IMR-90 (cell line): ENCODE results near the gene TPRKB. TPM values are rescaled to one million over a fixed set of nuclear protein-coding genes. Genes with fewer than 3 reads are reported as not detected.
A peak's percentile ranks its signal among the peaks of the same experiment; 100 is the strongest.

Source experiments
- ATAC-seq: fragments of 200-7000 bp; cut with Tn5 transposase; 2 replicates; pipeline ENCODE4 v1.9.1; 2020; ENCODE audit warnings: low read depth, mild to moderate bottlenecking, moderate library complexity
- BruUV-seq: library from RNA; stranded (reverse); fragments of 400-500 nt; replicated peaks from 2 replicates; lab custom pipeline; 2021; lab: Mats Ljungman, UMichigan
- CTCF ChIA-PET: fragments of 300-600 bp; formaldehyde crosslinking; extraction: SDS; loops from one replicate; lab custom pipeline; 2021; ENCODE audit warnings: antibody characterized with exemption; lab: Yijun Ruan, JAX
- POLR2A ChIA-PET: fragments of 300-600 bp; sonication (Branson Sonifier 250); formaldehyde crosslinking; loops from one replicate; lab custom pipeline; 2022; ENCODE audit warnings: antibody characterized with exemption; ENCODE audit not compliant: unreplicated experiment; lab: Charles Lee
- DNase-seq: peaks from one replicate; pipeline ENCODE4 v3.0.0; 2013
- H2AFZ ChIP-seq: replicated peaks from 2 replicates; pipeline ENCODE3; 2013; ENCODE audit warnings: low read length, mild to moderate bottlenecking; ENCODE audit not compliant: poor library complexity
- H2AK5ac ChIP-seq: 2 replicates; pipeline ENCODE4 v1.6.1; 2013; ENCODE audit warnings: low read depth, low read length, inconsistent platforms
- H2AK9ac ChIP-seq: replicated peaks from 2 replicates; pipeline ENCODE3; 2013; ENCODE audit warnings: mild to moderate bottlenecking, low read depth, low read length, moderate library complexity; ENCODE audit not compliant: poor library complexity
- H2BK120ac ChIP-seq: 2 replicates; pipeline ENCODE4 v1.6.1; 2013; ENCODE audit warnings: low read depth, low read length, inconsistent platforms
- H2BK15ac ChIP-seq: 3 replicates; pipeline ENCODE4 v1.6.1; 2013; ENCODE audit warnings: low read depth, low read length, inconsistent platforms
- H2BK20ac ChIP-seq: 2 replicates; pipeline ENCODE4 v1.6.1; 2013; ENCODE audit warnings: low read depth, mild to moderate bottlenecking, inconsistent platforms, low read length, moderate library complexity
- H2BK5ac ChIP-seq: 2 replicates; pipeline ENCODE4 v1.6.1; 2013; ENCODE audit warnings: mild to moderate bottlenecking, low read depth, low read length, inconsistent platforms; ENCODE audit not compliant: poor library complexity, severe bottlenecking
- H3K14ac ChIP-seq: replicated peaks from 2 replicates; pipeline ENCODE4 v1.6.1; 2013; ENCODE audit warnings: low read depth, low read length, inconsistent platforms
- H3K18ac ChIP-seq: 2 replicates; pipeline ENCODE4 v1.6.1; 2013; ENCODE audit warnings: low read depth, low read length, control low read depth
- H3K23ac ChIP-seq: 2 replicates; pipeline ENCODE4 v1.6.1; 2013; ENCODE audit warnings: low read depth, low read length, inconsistent platforms
- H3K27ac ChIP-seq: 2 replicates; pipeline ENCODE4 v1.5.1; 2013; ENCODE audit warnings: mild to moderate bottlenecking, control low read depth, low read length; ENCODE audit not compliant: insufficient read depth
- H3K27me3 ChIP-seq: 2 replicates; pipeline ENCODE4 v1.6.1; 2013; ENCODE audit warnings: low read length; ENCODE audit not compliant: control insufficient read depth, insufficient read depth
- H3K36me3 ChIP-seq: 2 replicates; pipeline ENCODE4 v1.6.1; 2013; ENCODE audit warnings: low read length, mixed read lengths; ENCODE audit not compliant: control insufficient read depth, insufficient read depth
- H3K4ac ChIP-seq: 2 replicates; pipeline ENCODE4 v1.6.1; 2013; ENCODE audit warnings: low read depth, low read length, inconsistent platforms
- H3K4me1 ChIP-seq: 2 replicates; pipeline ENCODE4 v1.6.1; 2013; ENCODE audit warnings: low read length, mixed read lengths; ENCODE audit not compliant: control insufficient read depth, insufficient read depth
- H3K4me2 ChIP-seq: 2 replicates; pipeline ENCODE4 v1.6.1; 2013; ENCODE audit warnings: low read depth, mild to moderate bottlenecking, control low read depth, low read length, moderate library complexity
- H3K4me3 ChIP-seq: 2 replicates; pipeline ENCODE4 v1.5.1; 2013; ENCODE audit warnings: low read depth, mild to moderate bottlenecking, control low read depth, low read length, moderate library complexity; ENCODE audit not compliant: insufficient read depth
- H3K56ac ChIP-seq: 2 replicates; pipeline ENCODE4 v1.6.1; 2013; ENCODE audit warnings: low read length, inconsistent platforms; ENCODE audit not compliant: insufficient read depth; ENCODE audit errors: extremely low read depth
- H3K79me1 ChIP-seq, 2 experiments: 2 replicates each; pipeline ENCODE4 v1.6.1; 2013; ENCODE audit warnings: low read length in 2 of 2, inconsistent platforms in 1 of 2, low read depth in 1 of 2
- H3K9ac ChIP-seq: 2 replicates; pipeline ENCODE4 v1.6.1; 2013; ENCODE audit warnings: low read depth, low read length, control low read depth
- H3K9me1 ChIP-seq: 2 replicates; pipeline ENCODE4 v1.6.1; 2013; ENCODE audit warnings: low read length, inconsistent platforms; ENCODE audit not compliant: insufficient read depth
- H3K9me3 ChIP-seq: 2 replicates; pipeline ENCODE4 v1.6.1; 2013; ENCODE audit warnings: low read length; ENCODE audit not compliant: control insufficient read depth, insufficient read depth
- H4K20me1 ChIP-seq: 2 replicates; pipeline ENCODE4 v1.6.1; 2013; ENCODE audit warnings: low read length, inconsistent platforms; ENCODE audit not compliant: insufficient read depth
- H4K5ac ChIP-seq: 2 replicates; pipeline ENCODE4 v1.6.1; 2013; ENCODE audit warnings: mild to moderate bottlenecking, low read depth, low read length, control low read depth
- H4K8ac ChIP-seq, 2 experiments: 2 replicates each; pipeline ENCODE4 v1.6.1; 2013; ENCODE audit warnings: low read depth in 2 of 2, low read length in 2 of 2, control low read depth in 1 of 2, inconsistent platforms in 1 of 2
- H4K91ac ChIP-seq: 2 replicates; pipeline ENCODE4 v1.6.1; 2013; ENCODE audit warnings: low read depth, low read length, inconsistent platforms; ENCODE audit not compliant: insufficient read depth
- BHLHE40 ChIP-seq: fragments of 150-350 bp; IDR thresholded peaks from 2 replicates; pipeline ENCODE4 v1.6.1; 2016; ENCODE audit warnings: mild to moderate bottlenecking, low read depth, low read length
- CHD1 ChIP-seq: IDR thresholded peaks from 2 replicates; pipeline ENCODE4 v1.6.1; 2012; ENCODE audit warnings: low read depth, low read length, improper control_type of control experiment
- MAFK ChIP-seq: IDR thresholded peaks from 2 replicates; pipeline ENCODE4 v1.6.1; 2012; ENCODE audit warnings: low read depth, low read length, improper control_type of control experiment
- MAZ ChIP-seq: IDR thresholded peaks from 2 replicates; pipeline ENCODE4 v1.6.1; 2012; ENCODE audit warnings: low read depth, mild to moderate bottlenecking, low read length, improper control_type of control experiment, moderate library complexity, borderline replicate concordance
- MXI1 ChIP-seq: IDR thresholded peaks from 2 replicates; pipeline ENCODE4 v1.6.1; 2012; ENCODE audit warnings: low read depth, mild to moderate bottlenecking, low read length, moderate library complexity, borderline replicate concordance
- POLR2A ChIP-seq: IDR thresholded peaks from 2 replicates; pipeline ENCODE4 v1.6.1; 2012; ENCODE audit warnings: mild to moderate bottlenecking, low read depth, low read length
- RAD21 ChIP-seq: IDR thresholded peaks from 2 replicates; pipeline ENCODE4 v1.6.1; 2012; ENCODE audit warnings: low read length, improper control_type of control experiment
- RCOR1 ChIP-seq: IDR thresholded peaks from 2 replicates; pipeline ENCODE4 v1.6.1; 2012; ENCODE audit warnings: mild to moderate bottlenecking, low read length, improper control_type of control experiment; ENCODE audit not compliant: insufficient replicate concordance
- WGBS, 2 experiments: methylation state at CpG; one replicate each; pipeline versions ENCODE4 v1.1.5 to v1.1.7; 2013; ENCODE audit warnings: missing lambda C conversion rate in 2 of 2; ENCODE audit not compliant: insufficient read length in 1 of 2; ENCODE audit errors: extremely low coverage in 2 of 2; 5-methylcytosine and 5-hydroxymethylcytosine counted together
- dilution Hi-C: fragments of 300-500 bp; cut with HindIII; formaldehyde crosslinking; loops from one replicate; pipeline ENCODE4 v1.14.3; 2018; ENCODE audit warnings: low sequenced_read_pairs; ENCODE audit not compliant: unreplicated experiment
- in situ Hi-C: fragments of 300-500 bp; cut with MboI; formaldehyde crosslinking; loops from 3 replicates; pipeline ENCODE4 v1.14.3; 2019; ENCODE audit warnings: low sequenced_read_pairs, inconsistent platforms, mixed read lengths
- intact Hi-C: fragments of 100-400 bp; cut with micrococcal nuclease; formaldehyde crosslinking; loops from 2 replicates; pipeline ENCODE4 v1.10.0; 2022
- polyA plus RNA-seq, 3 experiments: library from polyadenylated mRNA; depleted of rRNA; stranded (reverse); fragments of >200 nt; gene quantifications; 2 replicates each; pipeline ENCODE4 v1.2.3, GENCODE V29; 2012; ENCODE audit warnings: low replicate concordance in 1 of 3
- total RNA-seq: library from RNA; depleted of rRNA; stranded (reverse); fragments of >200 nt; gene quantifications from 2 replicates; pipeline ENCODE4 v1.2.3, GENCODE V29; 2012
- TF ChIP-seq, protein P1 (sequence below): conservative IDR thresholded peaks from 2 replicates; pipeline ENCODE4 v1.5.1; 2012; ENCODE audit warnings: mild to moderate bottlenecking, low read depth, low read length, improper control_type of control experiment

The TPRKB gene
- total and polyA plus RNA-seq, 2 of the 4 experiments (the other 2 are of a cell fraction), result 35.3 to 37.6 TPM

DNA sequence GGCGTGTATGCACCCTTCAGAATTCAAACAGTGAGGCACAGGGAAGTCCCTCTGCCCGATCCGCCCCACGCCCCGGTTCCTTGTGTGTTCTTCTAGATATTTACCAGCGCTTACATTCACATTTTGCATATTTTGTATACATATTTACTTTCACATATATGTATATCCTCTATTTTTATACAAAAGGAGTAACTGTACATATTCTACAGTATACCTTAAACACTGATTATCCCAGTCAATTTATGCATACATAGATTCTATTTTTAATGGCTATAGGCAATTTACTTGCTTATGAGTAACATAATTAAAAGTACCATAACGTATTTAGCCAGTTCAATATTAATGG, 43.1 kb upstream of the TPRKB start:
- CTCF ChIA-PET, result no interaction called here

More for the DNA sequence above, 43.1 kb upstream of the TPRKB start:
- ATAC-seq, result no peak
- Histone ChIP-seq H4K8ac (peak overlapping the region in 1 of 2 experiments; percentile 56; a peak in 1 of 4 replicates), H3K79me1 (peaks cover 10 to 29% of the 10 kb centered on the region in 2 experiments; a peak in 2 of 4 replicates), H3K36me3 (peaks cover 9% of the 10 kb centered on the region), H2BK120ac (no peak overlapping the region), H3K4me3 (no peak overlapping the region), H3K9me3 (no peaks in the 10 kb centered on the region), H2BK5ac (no peak overlapping the region), H3K9me1 (0 out of 2 replicates have a peak, but pooled peaks cover 3% of the 10 kb centered on the region), H3K14ac (no peak overlapping the region), H3K27ac (no peak overlapping the region), H3K4ac (no peak overlapping the region), H4K5ac (no peak overlapping the region), H2AK5ac (no peak overlapping the region), H2BK20ac (no peak overlapping the region), H3K23ac (no peak overlapping the region), H2AFZ (peak overlapping the region; percentile 98), H2BK15ac (no peak overlapping the region), H4K20me1 (peaks cover 3% of the 10 kb centered on the region; the same call in 1 of the 2 replicates), H4K91ac (no peak overlapping the region), H3K9ac (no peak overlapping the region), H3K18ac (no peak overlapping the region), H3K4me2 (no peak overlapping the region; the same call in 1 of the 2 replicates), H3K4me1 (peaks cover 5% of the 10 kb centered on the region; the same call in 1 of the 2 replicates), H3K56ac (no peak overlapping the region), H3K27me3 (no peaks in the 10 kb centered on the region), H2AK9ac (no peak overlapping the region)
- intact Hi-C loops, result no loop called here
- no peak for TF ChIP-seq BHLHE40
- no peak for TF ChIP-seq MXI1
- no peak for TF ChIP-seq RAD21
- no peak for TF ChIP-seq MAZ
- no peak for TF ChIP-seq RCOR1
- no peak for TF ChIP-seq POLR2A
- TF ChIP-seq CHD1, result no peak
- no peak for TF ChIP-seq MAFK
- TF ChIP-seq, protein P1, sequence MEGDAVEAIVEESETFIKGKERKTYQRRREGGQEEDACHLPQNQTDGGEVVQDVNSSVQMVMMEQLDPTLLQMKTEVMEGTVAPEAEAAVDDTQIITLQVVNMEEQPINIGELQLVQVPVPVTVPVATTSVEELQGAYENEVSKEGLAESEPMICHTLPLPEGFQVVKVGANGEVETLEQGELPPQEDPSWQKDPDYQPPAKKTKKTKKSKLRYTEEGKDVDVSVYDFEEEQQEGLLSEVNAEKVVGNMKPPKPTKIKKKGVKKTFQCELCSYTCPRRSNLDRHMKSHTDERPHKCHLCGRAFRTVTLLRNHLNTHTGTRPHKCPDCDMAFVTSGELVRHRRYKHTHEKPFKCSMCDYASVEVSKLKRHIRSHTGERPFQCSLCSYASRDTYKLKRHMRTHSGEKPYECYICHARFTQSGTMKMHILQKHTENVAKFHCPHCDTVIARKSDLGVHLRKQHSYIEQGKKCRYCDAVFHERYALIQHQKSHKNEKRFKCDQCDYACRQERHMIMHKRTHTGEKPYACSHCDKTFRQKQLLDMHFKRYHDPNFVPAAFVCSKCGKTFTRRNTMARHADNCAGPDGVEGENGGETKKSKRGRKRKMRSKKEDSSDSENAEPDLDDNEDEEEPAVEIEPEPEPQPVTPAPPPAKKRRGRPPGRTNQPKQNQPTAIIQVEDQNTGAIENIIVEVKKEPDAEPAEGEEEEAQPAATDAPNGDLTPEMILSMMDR, result no peak
- DNase-seq, result no peak
- WGBS, 2 experiments, result no CpG with 5 or more reads among the region's 7 CpGs
- dilution Hi-C loops, result no loop called here
- BruUV-seq, result no TSS peak
- in situ Hi-C loops, result no loop called here
- POLR2A ChIA-PET, result no interaction called here
